CD4-positive, alpha-beta T cell treated with Interleukin-15 for 1 hour (primary cell): ENCODE measurements around the gene CNR2.
"Not testable (repeated sequence)": the region's sequence is repeated elsewhere in the genome, so short reads cannot be mapped to it uniquely, and the experiment has no call there.

Experiments used
- DNase-seq: peaks from one replicate; pipeline ENCODE4 v3.0.0-alpha.2; 2020

Gene CNR2

DNA sequence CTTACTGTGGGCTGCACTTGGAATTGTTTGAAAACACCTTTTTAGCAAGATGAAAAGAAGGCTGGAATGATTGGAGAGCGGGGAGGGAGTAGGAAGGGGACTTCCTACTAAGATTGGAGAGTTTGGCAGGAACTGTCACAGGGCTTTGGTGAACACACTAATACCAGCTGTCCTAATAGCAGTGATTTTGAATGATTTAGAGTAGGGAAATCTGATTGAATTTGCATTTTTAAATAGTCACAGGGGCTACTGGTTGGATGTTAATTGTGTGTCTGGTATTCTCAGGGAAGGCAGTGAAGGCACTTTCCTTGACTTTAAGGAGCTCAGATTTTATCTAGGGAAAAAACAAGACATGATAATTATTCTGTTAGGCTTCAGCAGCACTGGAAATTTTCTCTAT is 85.4 kb downstream of the CNR2 start:
- no peak for DNase-seq

DNA sequence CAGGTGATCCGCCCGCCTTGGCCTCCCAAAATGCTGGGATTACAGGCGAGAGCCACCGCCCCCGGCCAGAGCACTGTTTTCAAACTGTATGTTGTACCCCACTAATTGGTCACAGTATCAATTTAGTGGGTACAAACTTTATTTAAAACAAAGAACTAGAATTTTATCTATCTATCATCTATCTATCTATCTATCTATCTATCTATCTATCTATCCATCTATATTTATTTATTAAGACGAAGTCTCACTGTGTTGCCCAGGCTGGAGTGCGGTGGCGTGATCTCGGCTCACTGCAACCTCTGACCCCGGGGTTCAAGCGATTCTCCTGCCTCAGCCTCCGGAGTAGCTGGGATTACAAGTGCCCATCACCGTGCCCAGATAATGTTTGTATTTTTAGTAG is 86.6 kb downstream of the CNR2 start:
- DNase-seq = not testable (repeated sequence)

DNA sequence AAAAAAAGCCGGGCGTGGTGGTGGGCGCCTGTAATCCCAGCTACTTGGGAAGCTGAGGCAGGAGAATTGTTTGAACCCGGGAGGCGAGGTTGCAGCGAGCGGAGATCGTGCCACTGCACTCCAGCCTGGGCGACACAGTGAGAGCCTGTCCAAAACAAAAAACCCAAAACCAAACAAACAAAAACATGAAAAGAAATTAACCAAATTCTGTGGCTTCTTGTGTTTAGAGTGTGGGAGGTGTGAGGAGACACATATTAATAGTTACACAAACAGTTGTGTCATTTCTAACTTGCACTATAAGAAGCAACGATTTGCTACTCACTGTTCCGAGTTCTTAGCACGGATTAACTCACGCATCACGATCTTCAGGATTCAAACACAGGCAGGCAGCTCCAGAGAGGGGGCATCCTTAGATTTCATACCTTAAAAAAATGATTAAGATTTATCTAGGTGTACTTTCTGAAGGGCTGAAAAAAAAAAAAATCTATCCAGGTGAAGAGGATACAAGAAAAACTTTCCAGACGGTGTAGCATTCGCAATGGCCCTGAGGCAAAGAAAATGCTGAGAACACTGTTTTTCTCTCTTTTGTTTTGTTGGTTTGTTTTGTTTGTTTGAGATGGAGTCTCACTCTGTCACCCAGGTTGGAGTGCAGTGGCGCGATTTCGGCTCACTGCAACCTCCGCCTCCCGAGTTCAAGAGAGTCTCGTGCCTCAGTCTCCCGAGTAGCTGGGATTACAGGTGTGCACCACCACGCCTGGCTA is 87.2 kb downstream of the CNR2 start:
- DNase-seq = no peak

DNA sequence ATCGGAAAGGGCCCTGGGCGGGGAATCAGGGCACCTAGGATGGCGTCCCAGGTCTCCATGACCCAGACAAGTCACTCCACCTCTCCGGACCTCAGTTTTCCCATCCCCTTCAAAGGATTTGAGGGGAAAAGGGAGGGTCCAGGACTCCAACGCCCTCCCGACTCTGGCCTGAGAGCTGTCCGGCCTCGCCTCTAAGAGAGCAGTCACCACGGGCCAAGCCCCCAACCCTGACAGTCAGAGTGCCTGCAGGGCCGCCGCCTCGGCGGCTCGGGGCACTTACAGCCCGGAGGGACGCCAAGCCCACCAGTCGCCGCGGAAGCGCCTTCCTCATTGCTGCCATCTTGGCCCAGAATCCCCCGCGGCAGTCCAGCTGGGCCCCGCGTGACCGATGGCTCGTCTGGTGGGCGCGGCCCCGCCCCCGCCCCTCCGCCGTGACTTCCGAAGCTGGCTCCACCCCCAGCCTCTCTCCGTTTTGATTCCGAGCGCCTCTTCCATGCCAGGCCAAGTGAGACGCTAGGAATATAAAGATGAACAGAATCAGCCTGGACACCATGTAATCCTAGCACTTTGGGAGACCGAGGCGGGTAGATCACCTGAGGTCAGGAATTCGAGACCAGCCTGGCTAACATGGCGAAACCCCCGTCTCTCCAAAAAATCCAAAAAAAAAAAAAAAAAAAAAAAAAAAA is 87.9 kb downstream of the CNR2 start, which contains the start of gene HMGCL:
TSS of gene HMGCL (minus strand) at position 354 of the 686 bp plus-strand sequence. CDS start at position 340, 14 bp downstream.
- DNase-seq = peak; percentile 88

DNA sequence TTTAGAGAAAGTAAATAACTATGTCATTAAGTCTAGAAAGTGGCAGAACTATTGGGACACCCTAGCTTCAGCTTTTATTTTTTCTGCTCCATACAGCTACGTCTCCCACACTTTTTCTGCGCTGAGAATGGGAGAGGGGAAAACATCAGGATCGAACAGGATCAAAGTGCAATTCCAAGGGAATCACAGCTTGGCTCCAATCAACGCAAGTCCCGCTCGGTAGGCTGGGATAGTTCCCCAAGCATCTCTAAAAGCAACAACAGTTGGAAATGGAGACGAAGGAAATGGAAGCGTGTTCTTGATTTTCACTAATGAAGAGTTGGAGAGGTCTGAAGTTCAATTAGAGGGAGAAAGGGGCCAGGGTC is 88.5 kb downstream of the CNR2 start:
- DNase-seq = no peak

DNA sequence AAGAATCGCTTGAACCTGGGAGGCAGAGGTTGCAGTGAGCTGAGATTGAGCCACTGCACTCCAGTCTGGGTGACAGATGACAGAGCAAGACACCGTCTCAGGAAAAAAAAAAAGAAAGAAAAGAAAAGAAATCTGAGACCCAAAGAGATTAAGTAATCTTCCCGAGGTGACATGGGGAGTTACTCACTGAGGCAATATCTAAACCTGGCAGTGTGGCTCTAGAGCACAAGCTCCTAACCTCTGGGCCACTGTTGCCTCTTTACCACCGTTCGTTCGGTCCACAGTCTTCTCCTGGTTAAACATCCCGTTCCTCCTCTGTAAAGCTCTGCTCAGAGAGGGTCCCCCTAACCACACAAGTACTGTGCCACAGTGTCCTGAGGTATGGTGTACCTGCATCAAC is 89.4 kb downstream of the CNR2 start:
- DNase-seq = no peak
